Parietal lobe (tissue), 2 donors: ENCODE measurements around the gene ALPP. TPM values are rescaled to one million over a fixed set of nuclear protein-coding genes. Genes with fewer than 3 reads are reported as not detected.

Experiments used
- small RNA-seq: library from RNA; depleted of rRNA; stranded (forward); fragments of <200 nt; gene quantifications from one replicate; pipeline ENCODE3, GENCODE V24; 2014; ENCODE audit warnings: low replicate concordance
- total RNA-seq: library from RNA; depleted of rRNA; stranded (reverse); fragments of >200 nt; gene quantifications from one replicate; pipeline ENCODE4 v1.2.3, GENCODE V29; 2014

The ALPP gene
- total RNA-seq: not detected

DNA sequence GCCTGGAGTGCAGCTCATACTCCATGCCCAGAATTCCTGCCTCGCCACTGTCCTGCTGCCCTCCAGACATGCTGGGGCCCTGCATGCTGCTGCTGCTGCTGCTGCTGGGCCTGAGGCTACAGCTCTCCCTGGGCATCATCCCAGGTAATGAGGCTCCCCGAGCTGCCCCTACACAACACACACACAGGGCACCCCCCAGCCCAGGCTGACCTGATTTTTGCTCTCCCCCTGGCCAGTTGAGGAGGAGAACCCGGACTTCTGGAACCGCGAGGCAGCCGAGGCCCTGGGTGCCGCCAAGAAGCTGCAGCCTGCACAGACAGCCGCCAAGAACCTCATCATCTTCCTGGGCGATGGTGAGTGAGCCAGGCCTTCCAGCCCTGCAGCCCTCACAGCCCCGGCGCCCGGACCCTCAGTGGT, at the start of gene ALPP:
Gene ALPP, plus strand, starts transcription at position 17 of the 417 bp plus-strand sequence. Its CDS starts 52 bp downstream, at position 69.

GRCh38 chr2:232406556-232407310, 28.2 kb downstream of the ALPP start, which contains the start of gene ALPG:
Gene ALPG, plus strand, starts transcription at chr2:232406844. Its CDS starts 51 bp downstream, at chr2:232406895.

Small RNAs within 50 kb of the gene (small RNA-seq; reads per million reads assigned to genes)
- not detected for gene AC068134.3
- not detected for gene AC068134.4

Other genes with a start within 250 kb of the ALPP start
- gene ALPG, start 28.1 kb downstream of the ALPP start, total RNA-seq: not detected
- gene ALPI, start 77.4 kb downstream of the ALPP start, total RNA-seq: not detected
- gene ECEL1, start 109.1 kb downstream of the ALPP start, total RNA-seq: 0.63 TPM
- gene PRSS56, start 141.6 kb downstream of the ALPP start, total RNA-seq: not detected
- not detected for gene CHRND, start 147.4 kb downstream of the ALPP start, total RNA-seq
- not detected for gene CHRNG, start 160.9 kb downstream of the ALPP start, total RNA-seq
- gene TIGD1, start 171.8 kb downstream of the ALPP start, total RNA-seq: 14.1 TPM
- gene EIF4E2, start 171.9 kb downstream of the ALPP start, total RNA-seq: 54.8 TPM